ENCODE data around the gene TBX1. TPM values are rescaled to one million over a fixed set of nuclear protein-coding genes. Genes with fewer than 3 reads are reported as not detected.

TBX1 gene
- total and polyA plus RNA-seq, 2 of the 13 experiments (the other 11 are each of a cell fraction or from before 2014, with no cell fraction given), result not detected

GRCh38 chr22:19734163-19734562 lies 26.4 kb upstream of the TBX1 start (continued):
- TF ChIP-seq ZBTB49 (CRISPR knock-in tag; IDR thresholded peaks at IDR 0.05; ENCODE audit: borderline replicate concordance) (no peak), ZNF317 (CRISPR knock-in tag; IDR thresholded peaks at IDR 0.05) (no peak), MXD1 (CRISPR knock-in tag; IDR thresholded peaks at IDR 0.05) (no peak), NFYB (CRISPR knock-in tag; IDR thresholded peaks at IDR 0.05) (no peak), ZNF432 (CRISPR knock-in tag; IDR thresholded peaks at IDR 0.05; ENCODE audit: borderline replicate concordance) (no peak), HBP1 (CRISPR knock-in tag; IDR thresholded peaks at IDR 0.05; ENCODE audit: low read depth) (no peak), REL (CRISPR knock-in tag; conservative IDR thresholded peaks at IDR 0.05) (no peak), DZIP1 (CRISPR knock-in tag; IDR thresholded peaks at IDR 0.05) (no peak)
